Muscle of back (tissue), 13 donors: ENCODE results near the gene TMEM33. TPM values are rescaled to one million over a fixed set of nuclear protein-coding genes. Genes with fewer than 3 reads are reported as not detected.
"Not testable (repeated sequence)": the region's sequence is repeated elsewhere in the genome, so short reads cannot be mapped to it uniquely, and the experiment has no call there.

Experiments
- DNase-seq, 3 donors: peaks; one replicate each; pipeline versions ENCODE4 v3.0.0 to v3.0.0-alpha.2; 2013
- long read RNA-seq, 9 donors: transcript quantifications; one replicate each; lab custom pipeline, GENCODE V29; 2026
- polyA plus RNA-seq, 10 donors: library from polyadenylated mRNA; unstranded; fragments of 120-200 nt; gene quantifications; one replicate each; pipeline ENCODE4 v1.2.1, GENCODE V29; 2013; ENCODE audit not compliant: insufficient read length in 10 of 10

The TMEM33 gene, protein sequence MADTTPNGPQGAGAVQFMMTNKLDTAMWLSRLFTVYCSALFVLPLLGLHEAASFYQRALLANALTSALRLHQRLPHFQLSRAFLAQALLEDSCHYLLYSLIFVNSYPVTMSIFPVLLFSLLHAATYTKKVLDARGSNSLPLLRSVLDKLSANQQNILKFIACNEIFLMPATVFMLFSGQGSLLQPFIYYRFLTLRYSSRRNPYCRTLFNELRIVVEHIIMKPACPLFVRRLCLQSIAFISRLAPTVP
- 10 to 100 TPM; 17.5 to 22.0 (median 19.4) TPM for polyA plus RNA-seq
- long read RNA-seq, donor 1, full-length matches to known transcripts, result 3 of 3 reads
- long read RNA-seq, donor 1, partial matches to known transcripts, result 0 of 3 reads
- long read RNA-seq, donor 1, other reads (novel, unspliced or antisense), result 0 of 3 reads
- long read RNA-seq, donor 2, full-length matches to known transcripts, result 5 of 5 reads
- long read RNA-seq, donor 2, partial matches to known transcripts, result 0 of 5 reads
- long read RNA-seq, donor 2, other reads (novel, unspliced or antisense), result 0 of 5 reads
- long read RNA-seq, donor 3, result 0 reads
- long read RNA-seq, donor 4, full-length matches to known transcripts, result 3 of 3 reads
- long read RNA-seq, donor 4, partial matches to known transcripts, result 0 of 3 reads
- long read RNA-seq, donor 4, other reads (novel, unspliced or antisense), result 0 of 3 reads
- long read RNA-seq, donor 5, full-length matches to known transcripts, result 7 of 7 reads
- long read RNA-seq, donor 5, partial matches to known transcripts, result 0 of 7 reads
- long read RNA-seq, donor 5, other reads (novel, unspliced or antisense), result 0 of 7 reads
- long read RNA-seq, donor 6, full-length matches to known transcripts, result 6 of 6 reads
- long read RNA-seq, donor 6, partial matches to known transcripts, result 0 of 6 reads
- long read RNA-seq, donor 6, other reads (novel, unspliced or antisense), result 0 of 6 reads
- long read RNA-seq, donor 7, full-length matches to known transcripts, result 1 of 1 reads
- long read RNA-seq, donor 7, partial matches to known transcripts, result 0 of 1 reads
- long read RNA-seq, donor 7, other reads (novel, unspliced or antisense), result 0 of 1 reads
- long read RNA-seq, donor 8, full-length matches to known transcripts, result 3 of 3 reads
- long read RNA-seq, donor 8, partial matches to known transcripts, result 0 of 3 reads
- long read RNA-seq, donor 8, other reads (novel, unspliced or antisense), result 0 of 3 reads
- long read RNA-seq, donor 9, result 0 reads

DNA sequence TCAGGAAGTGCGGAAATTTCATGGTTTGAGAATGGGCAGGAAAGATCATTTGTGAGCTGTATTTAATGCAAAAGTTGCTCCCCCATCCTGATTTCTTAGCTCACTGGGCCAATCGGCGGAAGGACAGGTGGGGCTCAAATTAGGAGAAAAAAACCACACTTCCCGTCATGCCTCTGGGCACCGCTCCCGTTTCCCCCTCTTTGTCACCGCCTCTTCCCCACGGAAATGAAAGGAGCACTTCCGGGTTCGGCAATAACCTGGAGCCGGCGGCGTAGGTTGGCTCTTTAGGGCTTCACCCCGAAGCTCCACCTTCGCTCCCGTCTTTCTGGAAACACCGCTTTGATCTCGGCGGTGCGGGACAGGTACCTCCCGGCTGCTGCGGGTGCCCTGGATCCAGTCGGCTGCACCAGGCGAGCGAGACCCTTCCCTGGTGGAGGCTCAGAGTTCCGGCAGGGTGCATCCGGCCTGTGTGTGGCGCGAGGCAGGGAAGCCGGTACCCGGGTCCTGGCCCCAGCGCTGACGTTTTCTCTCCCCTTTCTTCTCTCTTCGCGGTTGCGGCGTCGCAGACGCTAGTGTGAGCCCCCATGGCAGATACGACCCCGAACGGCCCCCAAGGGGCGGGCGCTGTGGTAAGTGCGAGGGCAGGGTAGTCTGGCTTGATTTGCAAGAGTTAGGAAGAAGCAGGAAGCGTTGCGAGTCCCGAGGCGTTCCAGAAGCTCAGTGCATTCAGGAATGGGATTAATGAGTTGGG is at the start of gene TMEM33:
Gene TMEM33 (plus strand): TSS at position 529 of the 751 bp plus-strand sequence. CDS start 56 bp downstream, at position 585.
- DNase-seq, result peak; percentile 85 to 97 (median 91)

DNA sequence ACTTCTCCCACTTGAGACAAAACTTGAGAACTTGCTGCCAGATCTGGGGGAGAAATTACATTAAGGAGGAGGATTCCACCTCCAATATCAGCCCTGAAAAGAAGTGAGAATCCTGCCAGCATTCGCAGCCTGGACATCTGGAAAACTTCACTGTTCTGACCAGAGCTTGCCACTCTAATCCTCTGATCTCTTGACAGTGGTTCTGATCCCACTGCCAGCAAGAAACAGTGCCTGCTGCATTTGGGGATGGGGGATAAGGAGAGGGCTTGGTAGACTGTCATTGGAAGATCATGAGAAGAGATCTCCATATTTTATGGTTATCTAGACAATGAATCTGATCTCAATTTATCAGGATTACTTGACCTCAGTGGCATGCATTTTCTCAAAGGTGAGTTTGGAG is 49.8 kb upstream of the TMEM33 start:
- DNase-seq, result no peak

DNA sequence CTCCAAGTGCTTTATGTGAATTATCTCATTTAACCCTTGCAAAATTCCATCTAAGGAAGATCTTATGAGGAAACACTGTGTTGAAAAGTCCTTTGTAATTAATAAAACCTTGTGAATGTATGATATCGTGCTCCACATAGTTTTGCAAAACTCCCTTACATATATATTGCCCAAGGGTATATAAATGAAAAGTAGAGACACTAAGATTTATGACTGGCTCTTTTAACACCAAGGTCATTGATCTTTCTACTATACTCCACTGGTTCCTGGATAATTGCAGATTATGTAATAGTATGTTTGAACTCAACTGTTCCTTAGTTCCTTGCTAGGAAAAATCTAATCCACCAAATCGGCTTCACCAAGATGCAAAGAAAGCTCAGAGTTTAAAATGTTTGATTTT is 48.0 kb upstream of the TMEM33 start:
- DNase-seq, result no peak

DNA sequence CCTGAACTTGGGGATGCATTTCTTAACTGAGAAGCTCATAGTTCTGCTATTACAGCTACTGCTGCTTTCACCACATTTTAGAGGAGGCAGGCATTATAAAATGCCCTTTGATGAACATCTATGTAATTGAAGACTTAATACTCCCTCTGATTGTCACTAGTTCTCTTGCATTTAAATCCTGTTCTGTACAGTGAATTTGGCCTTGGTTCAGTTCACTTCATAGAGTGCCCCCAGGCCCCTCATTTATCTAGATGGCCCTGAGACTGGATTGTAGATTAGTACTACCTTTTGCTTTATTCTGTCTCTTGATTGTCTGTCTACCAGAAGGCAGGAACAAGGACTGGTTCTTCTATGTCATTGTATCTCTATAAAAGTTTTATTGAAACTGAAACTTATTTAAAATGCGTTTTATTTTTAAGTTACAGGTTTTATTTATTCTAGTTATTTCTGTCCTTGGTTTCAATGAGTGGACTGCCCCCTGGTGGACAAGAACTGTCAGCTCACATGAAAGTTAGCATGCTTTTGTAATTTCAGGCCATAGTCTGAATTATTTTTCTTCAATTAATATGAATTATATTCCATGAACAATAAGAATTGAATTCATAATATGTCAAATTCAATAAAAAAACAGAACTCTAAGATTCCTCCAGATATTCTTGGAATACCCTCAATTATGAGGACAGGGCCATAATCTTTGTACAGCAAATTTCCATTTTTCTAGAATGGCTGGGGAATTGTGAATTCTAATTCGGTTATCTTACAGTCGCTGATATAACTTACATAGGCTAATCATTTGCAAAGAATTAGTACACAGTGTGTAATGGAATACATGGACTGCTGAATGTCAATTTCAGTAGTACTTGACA is 47.2 kb upstream of the TMEM33 start:
- peak; percentile 26 to 53 (median 37) for DNase-seq

DNA sequence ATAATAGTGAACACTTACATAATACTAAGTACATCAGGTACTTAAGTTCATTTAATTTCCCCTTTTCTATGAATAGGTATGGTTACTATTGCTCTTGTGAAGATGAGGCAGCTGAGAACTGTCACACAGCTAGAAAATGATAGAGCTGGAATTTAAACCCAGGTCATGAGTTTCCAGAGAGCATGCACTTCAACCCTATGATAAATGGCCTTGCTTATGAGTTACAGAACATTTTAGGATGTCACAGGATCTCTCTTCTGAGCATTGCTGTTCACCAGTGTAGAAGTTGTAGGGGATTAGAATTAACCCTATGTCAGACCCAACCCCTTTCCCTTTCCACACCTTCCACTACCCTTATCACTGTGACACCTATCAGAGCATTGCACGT is 46.5 kb upstream of the TMEM33 start:
- DNase-seq, result no peak

DNA sequence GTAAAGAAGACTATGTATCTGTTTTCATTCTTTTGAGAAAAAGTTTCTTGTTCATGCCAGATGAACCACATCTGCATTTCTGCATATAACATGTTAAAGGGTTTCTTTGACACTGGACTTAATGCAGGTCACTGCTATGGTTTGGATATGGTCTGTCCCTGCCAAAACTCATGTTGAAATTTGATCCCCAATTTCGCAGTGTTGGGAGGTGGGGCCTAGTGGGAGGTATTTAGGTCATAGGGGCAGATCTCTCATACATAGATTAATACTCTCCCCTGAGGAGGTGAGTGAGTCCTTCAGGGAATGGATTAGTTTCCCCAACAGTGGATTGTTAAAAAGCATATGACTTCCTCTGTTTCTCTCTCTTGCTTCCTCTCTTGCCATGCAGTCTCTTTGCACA is 45.9 kb upstream of the TMEM33 start:
- DNase-seq, result no peak

DNA sequence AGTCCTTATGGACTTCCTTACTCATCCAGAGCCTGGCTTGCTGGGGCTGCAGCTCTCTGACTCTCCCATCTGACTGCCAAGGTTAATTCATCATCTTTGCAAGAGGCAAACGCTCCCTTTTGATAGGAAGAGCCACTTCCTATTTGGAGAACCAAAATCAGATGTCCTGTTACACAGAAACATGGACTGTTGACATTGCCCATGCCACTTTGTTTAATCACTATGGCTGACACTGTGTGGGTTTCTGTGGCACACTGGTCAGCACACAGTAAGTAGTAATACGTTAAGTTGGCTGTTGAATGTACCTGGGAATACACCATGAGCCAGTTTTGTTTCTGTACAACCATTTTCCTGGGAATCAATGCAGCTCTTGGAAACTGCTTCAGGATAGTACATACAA is 45.1 kb upstream of the TMEM33 start:
- no peak for DNase-seq

DNA sequence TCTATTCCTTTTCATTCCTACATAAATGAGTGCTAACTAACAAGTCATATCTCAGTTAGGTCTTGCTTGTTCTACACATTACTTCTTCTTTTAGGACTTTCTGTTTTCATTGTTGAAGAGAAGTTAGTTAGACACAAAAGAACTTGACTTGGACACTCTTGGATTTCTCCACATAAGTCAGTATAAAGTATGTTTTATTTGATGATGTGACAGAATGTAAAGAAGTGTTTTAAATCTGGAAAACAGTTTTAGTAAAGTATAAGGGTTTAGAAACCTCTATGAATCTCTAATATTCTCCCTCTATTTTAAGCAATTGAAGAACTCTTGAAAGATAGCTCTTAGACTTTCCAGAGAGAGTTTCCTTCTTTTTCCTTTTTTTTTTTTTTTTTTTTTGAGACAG is 38.6 kb upstream of the TMEM33 start:
- no peak for DNase-seq

DNA sequence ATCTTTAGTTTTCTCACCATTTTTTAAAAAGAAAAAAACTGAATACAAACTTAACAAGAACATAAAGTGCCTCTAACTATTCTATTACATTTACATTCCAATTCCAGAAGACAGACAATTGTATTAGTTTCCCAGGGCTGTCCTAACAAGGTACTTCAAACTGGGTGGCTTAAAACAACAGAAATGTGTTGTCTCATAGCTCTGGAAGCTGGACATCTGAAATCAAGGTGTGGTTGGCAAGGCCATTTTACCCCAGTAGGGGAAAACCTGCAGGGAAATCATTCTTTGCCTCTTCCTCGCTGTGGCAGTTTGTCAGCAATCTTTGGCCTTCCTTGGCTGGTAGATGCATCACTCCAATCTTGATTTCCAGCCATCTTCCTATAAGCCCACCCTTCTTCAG is 37.5 kb upstream of the TMEM33 start:
- DNase-seq, result no peak

DNA sequence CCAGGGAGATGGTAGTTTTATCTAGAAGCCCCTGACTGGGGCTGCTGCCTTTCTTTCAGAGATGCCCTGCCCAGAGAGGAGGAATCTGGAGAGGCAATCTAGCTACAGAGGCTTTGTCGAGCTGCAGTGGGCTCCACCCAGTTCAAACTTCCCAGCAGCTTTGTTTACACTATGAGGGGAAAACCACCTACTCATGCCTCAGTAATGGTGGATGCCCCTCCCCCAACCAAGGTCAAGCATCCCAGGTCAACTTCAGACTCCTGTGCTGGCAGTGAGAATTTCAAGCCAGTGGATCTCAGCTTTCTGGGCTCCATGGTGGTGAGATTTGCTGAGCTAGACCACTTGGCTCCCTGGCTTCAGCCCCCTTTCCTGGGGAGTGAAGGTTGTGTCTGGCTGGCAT is 26.1 kb upstream of the TMEM33 start:
- DNase-seq, result not testable (repeated sequence)

DNA sequence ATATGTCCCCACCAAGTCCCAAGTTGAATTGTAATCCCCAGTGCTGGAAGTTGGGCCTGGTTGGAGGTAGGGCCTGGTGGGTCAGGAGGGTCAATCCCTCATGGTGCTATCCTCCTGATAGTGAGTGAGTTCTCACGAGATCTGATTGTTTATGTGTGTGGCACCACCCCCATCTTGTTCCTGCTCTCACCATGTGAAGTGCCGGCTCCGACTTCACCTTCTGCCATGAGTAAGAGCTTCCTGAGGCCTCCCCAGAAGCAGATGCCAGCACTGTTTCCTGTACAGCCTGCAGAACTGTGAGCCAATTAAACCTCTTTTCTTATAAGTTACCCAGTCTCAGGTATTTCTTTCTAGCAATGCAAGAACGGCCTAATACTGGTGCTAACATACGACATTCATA is 22.7 kb upstream of the TMEM33 start:
- no peak for DNase-seq

DNA sequence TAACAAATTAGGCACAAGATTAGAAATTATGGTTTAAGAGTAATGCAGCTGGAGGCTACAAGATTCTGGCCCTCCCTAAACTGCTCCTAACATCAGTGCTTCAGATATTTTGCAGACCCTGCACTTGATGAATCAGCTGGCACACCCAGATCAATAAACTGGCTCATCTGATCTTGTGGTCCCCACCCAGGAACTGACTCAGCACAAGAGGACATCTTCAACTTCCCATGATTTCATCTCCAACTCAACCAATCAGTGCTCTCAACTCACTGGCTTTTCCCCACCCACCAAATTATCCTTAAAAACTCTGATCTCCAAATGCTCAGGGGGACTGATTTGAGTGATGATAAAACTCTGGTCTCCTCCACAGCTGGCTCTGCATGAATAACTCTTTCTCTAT is 21.7 kb upstream of the TMEM33 start:
- DNase-seq, result no peak

DNA sequence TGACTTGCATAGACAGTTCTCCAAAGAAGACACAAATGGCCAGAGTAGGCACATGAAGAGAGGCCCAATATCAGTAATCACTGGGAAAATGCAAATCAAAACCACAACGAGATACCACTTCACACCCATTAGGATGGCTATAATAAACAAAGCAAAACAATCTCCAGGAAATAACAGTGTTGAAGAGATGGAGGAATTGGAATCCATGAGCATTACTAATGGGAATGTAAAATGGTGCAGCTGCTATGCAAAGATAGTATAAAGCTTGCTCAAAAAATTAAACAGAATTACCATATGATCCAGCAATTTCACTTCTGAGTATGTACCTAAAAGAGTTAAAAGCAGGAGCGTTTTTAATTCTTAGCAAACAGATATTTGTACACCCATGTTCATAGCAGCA is 17.0 kb upstream of the TMEM33 start:
- DNase-seq, result no peak

DNA sequence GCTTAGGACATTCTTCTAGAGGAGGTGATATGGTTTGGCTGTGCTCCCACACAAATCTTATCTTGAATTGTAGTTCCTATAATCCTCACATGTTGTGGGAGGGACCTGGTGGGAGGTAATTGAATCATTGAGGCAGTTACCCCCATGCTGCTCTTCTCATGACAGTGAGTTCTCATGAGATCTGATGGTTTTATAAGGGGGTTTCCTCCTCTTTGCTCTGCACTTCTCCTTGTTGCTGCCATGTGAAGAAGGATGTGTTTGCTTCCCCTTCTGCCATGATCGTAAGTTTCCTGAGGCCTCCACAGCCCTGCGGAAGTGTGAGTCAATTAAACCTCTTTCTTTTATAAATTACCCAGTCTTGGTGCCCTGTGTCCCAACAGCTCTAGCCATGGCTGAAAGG is 14.8 kb upstream of the TMEM33 start:
- DNase-seq, result not testable (repeated sequence)

DNA sequence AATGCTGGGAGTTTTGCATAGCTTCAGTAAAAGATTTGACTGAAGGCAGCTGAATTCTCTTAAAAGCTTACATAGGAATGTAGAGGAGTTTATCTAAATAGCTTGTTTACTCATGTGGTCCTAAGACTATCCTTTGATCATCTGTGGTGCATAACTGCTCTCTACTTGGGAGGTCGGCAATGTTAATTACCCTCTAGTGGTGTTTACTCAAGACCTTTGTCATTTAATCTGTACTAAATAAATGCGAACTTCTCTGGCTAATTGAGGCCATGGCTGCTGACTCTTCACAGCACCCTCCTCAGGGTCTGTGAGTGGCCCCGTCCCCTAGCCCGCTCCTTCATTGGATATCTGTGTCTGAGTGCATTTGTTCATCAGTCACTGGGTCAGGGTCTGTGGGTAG is 13.8 kb upstream of the TMEM33 start:
- no peak for DNase-seq

DNA sequence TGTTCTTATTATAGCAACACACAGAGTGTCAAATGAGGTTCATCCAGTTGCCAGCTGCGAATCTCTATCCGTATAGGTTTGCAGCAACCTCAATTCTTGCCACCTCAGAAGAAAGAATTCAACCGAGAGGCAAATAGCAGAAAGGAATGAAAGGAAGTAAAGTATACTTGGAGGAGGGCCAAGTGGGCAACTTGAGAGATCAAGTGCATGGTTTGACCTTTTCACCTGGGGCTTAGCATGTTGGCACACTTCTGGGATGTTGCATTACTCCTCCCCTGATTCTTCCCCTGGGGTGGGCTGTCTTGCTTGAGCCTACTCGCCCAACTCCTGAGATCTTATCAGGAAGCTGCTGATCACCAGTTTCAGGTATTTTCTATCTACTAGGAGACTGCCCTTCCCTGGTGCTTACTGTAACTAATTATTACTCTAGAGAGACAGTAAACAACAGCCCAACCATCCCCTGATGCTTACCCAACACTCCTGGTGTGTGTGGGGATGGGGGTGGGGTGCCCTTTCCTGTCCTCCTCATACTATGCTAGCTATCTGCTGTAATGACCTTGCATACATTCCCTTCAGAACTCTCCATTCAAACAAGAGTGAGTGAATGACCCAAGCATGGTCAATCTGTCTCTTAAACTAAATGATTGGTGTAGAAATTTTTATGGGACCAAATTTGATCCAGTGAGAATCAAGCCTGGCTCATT is 7.3 kb upstream of the TMEM33 start:
- DNase-seq, result no peak

DNA sequence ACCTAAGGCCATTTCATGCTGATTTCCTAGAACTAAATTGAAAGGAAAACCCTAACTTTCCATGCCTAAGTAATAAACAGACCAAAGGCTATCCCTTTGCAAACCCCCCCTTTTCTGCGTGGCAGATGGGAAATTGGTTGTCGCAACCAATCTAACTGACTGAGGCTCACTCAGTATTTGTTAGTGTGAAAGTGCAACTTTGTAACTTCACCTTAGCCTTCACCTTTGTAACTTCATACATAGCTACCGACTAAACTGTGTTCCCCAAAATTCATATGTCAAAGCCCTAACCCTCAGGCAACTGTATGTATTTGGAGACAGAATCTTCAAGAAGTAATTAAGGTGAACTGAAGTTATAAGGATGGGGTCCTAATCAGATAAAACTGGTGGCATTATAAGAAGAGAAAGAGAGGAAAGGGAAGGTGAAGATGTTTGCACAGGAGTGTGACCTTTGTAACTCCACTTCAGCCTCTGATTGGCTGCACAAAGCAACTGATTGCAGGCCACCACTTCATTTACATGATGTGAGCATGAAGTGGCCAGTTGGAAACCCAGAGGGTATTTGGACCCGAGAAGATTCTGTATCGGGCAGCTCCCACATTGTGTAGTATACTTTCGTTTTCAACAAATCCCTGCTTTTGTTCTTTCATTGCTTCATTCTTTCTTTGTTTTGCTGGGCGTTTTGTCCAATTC is 4.9 kb upstream of the TMEM33 start:
- DNase-seq, result no peak

DNA sequence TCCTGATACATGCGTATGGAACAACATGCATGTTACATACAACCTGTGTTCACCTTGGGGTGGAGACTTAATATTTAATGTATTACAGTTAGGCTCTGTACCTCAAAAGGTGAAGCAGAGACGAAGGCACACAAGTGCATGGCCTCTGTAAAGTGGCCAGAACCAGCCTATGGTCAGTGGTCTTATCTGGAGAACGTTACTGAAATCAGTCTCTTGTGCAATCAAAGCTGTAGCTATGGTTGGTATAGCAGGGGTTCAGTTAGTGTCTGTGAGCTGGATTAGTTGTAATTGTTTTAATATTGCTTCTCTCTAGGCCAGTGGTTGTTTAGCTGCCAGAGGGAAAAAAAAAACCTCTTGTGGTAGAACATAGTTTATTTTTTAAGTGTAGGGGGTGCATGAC is 2.2 kb upstream of the TMEM33 start:
- no peak for DNase-seq

DNA sequence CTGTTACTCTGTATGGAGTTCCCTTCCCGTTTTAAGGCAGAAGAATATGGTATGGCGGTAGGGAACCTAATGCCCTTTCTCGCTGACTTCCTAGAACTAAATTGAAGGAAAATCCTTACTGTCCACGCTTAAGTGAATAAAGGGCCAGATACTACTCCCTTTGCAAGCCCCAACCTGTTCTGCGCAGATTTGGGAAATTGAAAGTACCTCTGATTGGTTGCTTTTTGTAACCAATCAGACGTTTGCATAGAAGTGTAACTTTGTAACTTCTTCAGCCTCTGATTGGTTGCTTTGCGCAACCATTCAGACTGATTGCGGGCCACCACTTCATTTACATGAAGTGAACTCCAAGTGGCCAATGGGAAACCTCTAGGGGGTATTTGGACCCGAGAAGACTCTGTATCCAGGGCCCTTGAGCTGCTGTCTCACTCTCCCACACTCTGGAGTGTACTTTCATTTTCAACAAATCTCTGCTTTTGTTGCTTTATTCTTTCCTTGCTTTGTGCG is 1.2 kb upstream of the TMEM33 start:
- peak in 1 of 3 donors; percentile 2 for DNase-seq
